ENCODE data around the gene P2RX7.
"Not testable (repeated sequence)": the region's sequence is repeated elsewhere in the genome, so short reads cannot be mapped to it uniquely, and the experiment has no call there.

P2RX7 gene

GRCh38 chr12:121219353-121219986 lies 86.8 kb downstream of the P2RX7 start:
- Histone ChIP-seq H3K27ac (no peak overlapping the region), H3K4me3 (no peak overlapping the region)

- Histone ChIP-seq H3K4me3 (no peak overlapping the region), H3K27ac (peak overlapping the region in 4 of 21 experiments; percentile 11 to 32 (median 22))
Measured at GRCh38 chr12:121222847-121223246, 90.2 kb downstream of the P2RX7 start.

GRCh38 chr12:121223292-121224285 lies 90.9 kb downstream of the P2RX7 start:
- Histone ChIP-seq H3K27ac (peak overlapping the region in 4 of 21 experiments; percentile 11 to 32 (median 22)), H3K4me3 (no peak overlapping the region)

- peak overlapping the region in 2 of 21 experiments; percentile 23 to 32 for H3K27ac ChIP-seq
Measured at GRCh38 chr12:121224591-121224990, 91.9 kb downstream of the P2RX7 start.

GRCh38 chr12:121226399-121226798 lies 93.7 kb downstream of the P2RX7 start:
- H3K27ac ChIP-seq = no peak overlapping the region
- no peak overlapping the region for H3K4me3 ChIP-seq

More at GRCh38 chr12:121224591-121224990, 91.9 kb downstream of the P2RX7 start:
- H3K4me3 ChIP-seq = no peak overlapping the region

GRCh38 chr12:121226871-121227270 lies 94.2 kb downstream of the P2RX7 start:
- H3K4me3 ChIP-seq = not testable (repeated sequence)
- peak overlapping the region in 2 of 21 experiments; percentile 10 to 33 for H3K27ac ChIP-seq

- H3K27ac ChIP-seq = peak overlapping the region in 2 of 21 experiments; percentile 10 to 33
Measured at GRCh38 chr12:121227294-121227693, 94.6 kb downstream of the P2RX7 start.

GRCh38 chr12:121228919-121229665 lies 96.4 kb downstream of the P2RX7 start:
- Histone ChIP-seq H3K4me3 (no peak overlapping the region), H3K27ac (peak overlapping the region in 3 of 21 experiments; percentile 16 to 37 (median 29))

More at GRCh38 chr12:121227294-121227693, 94.6 kb downstream of the P2RX7 start:
- H3K4me3 ChIP-seq = no peak overlapping the region

GRCh38 chr12:121229826-121230537 lies 97.3 kb downstream of the P2RX7 start:
- H3K4me3 ChIP-seq = not testable (repeated sequence)
- peak overlapping the region in 2 of 21 experiments; percentile 16 to 29 for H3K27ac ChIP-seq

- Histone ChIP-seq H3K4me3 (no peak overlapping the region), H3K27ac (no peak overlapping the region)
Measured at GRCh38 chr12:121230538-121230907, 97.8 kb downstream of the P2RX7 start.

- Histone ChIP-seq H3K27ac (no peak overlapping the region), H3K4me3 (no peak overlapping the region)
Measured at GRCh38 chr12:121232163-121232562, 99.5 kb downstream of the P2RX7 start.

GRCh38 chr12:121232977-121233627 lies 100.4 kb downstream of the P2RX7 start:
- H3K27ac ChIP-seq = no peak overlapping the region
- no peak overlapping the region for H3K4me3 ChIP-seq

GRCh38 chr12:121233628-121234020 lies 100.9 kb downstream of the P2RX7 start:
- Histone ChIP-seq H3K27ac (no peak overlapping the region), H3K4me3 (no peak overlapping the region)

- H3K27ac ChIP-seq = no peak overlapping the region
- no peak overlapping the region for H3K4me3 ChIP-seq
Measured at GRCh38 chr12:121236776-121237175, 104.1 kb downstream of the P2RX7 start.

GRCh38 chr12:121237415-121237814 lies 104.7 kb downstream of the P2RX7 start:
- H3K4me3 ChIP-seq = no peak overlapping the region
- H3K27ac ChIP-seq = no peak overlapping the region

Measured in skin epidermis (tissue), 12 donors.